Neural crest cell (in vitro differentiated cells): ENCODE data around the gene FCRL2. TPM values are rescaled to one million over a fixed set of nuclear protein-coding genes. Genes with fewer than 3 reads are reported as not detected.

Experiments
- DNase-seq: peaks from one replicate; pipeline ENCODE4 v3.0.0; 2021; ENCODE audit warnings: low read depth, mixed read lengths, low spot score
- H3K27ac Mint-ChIP-seq: one replicate; pipeline ENCODE4 v1.8.0; 2021; ENCODE audit warnings: mild to moderate bottlenecking, mixed read lengths; ENCODE audit not compliant: unreplicated experiment
- H3K27me3 Mint-ChIP-seq: 2 replicates; pipeline ENCODE4 v1.8.0; 2021; ENCODE audit warnings: low read depth, mild to moderate bottlenecking, mixed read lengths
- H3K36me3 Mint-ChIP-seq: 2 replicates; pipeline ENCODE4 v1.8.0; 2021; ENCODE audit warnings: low read depth, mild to moderate bottlenecking, mixed read lengths
- H3K4me1 Mint-ChIP-seq: 2 replicates; pipeline ENCODE4 v1.8.0; 2021; ENCODE audit warnings: mixed read lengths
- H3K4me3 Mint-ChIP-seq: one replicate; pipeline ENCODE4 v1.8.0; 2021; ENCODE audit warnings: mild to moderate bottlenecking, mixed read lengths
- H3K9me3 Mint-ChIP-seq: 2 replicates; pipeline ENCODE4 v1.8.0; 2021; ENCODE audit warnings: mixed read lengths
- CTCF ChIP-seq: fragments of 200-600 bp; sonication (generic); conservative IDR thresholded peaks from 2 replicates; pipeline ENCODE4 v1.5.0; 2021; ENCODE audit warnings: antibody characterized with exemption, mild to moderate bottlenecking
- total RNA-seq: library from RNA; stranded (reverse); gene quantifications from 2 replicates; pipeline ENCODE4 v1.2.1, GENCODE V29; 2021

The FCRL2 gene
- total RNA-seq, 1 donor from 2014 or later: not detected

GRCh38 chr1:157715736-157716135 lies 61.2 kb downstream of the FCRL2 start:
- no peak overlapping the region for H3K4me3 Mint-ChIP-seq

GRCh38 chr1:157711802-157712201 lies 65.1 kb downstream of the FCRL2 start:
- Mint-ChIP-seq H3K9me3 (no peaks in the 10 kb centered on the region), H3K27ac (no peak overlapping the region), H3K4me1 (no peaks in the 10 kb centered on the region), H3K4me3 (no peak overlapping the region), H3K27me3 (peaks cover 20% of the 10 kb centered on the region), H3K36me3 (no peaks in the 10 kb centered on the region)
- no peak for TF ChIP-seq CTCF
- DNase-seq: no peak

More at GRCh38 chr1:157715736-157716135, 61.2 kb downstream of the FCRL2 start:
- H3K36me3 Mint-ChIP-seq: no peaks in the 10 kb centered on the region
- H3K27me3 Mint-ChIP-seq: peaks cover 11% of the 10 kb centered on the region
- DNase-seq: no peak
- H3K4me1 Mint-ChIP-seq: no peaks in the 10 kb centered on the region
- peaks cover 1% of the 10 kb centered on the region for H3K9me3 Mint-ChIP-seq
- no peak for TF ChIP-seq CTCF
- H3K27ac Mint-ChIP-seq: no peak overlapping the region

GRCh38 chr1:157704878-157705277 lies 72.1 kb downstream of the FCRL2 start:
- H3K4me1 Mint-ChIP-seq: no peaks in the 10 kb centered on the region
- peaks cover 26% of the 10 kb centered on the region for H3K27me3 Mint-ChIP-seq
- H3K4me3 Mint-ChIP-seq: no peak overlapping the region
- no peak overlapping the region for H3K27ac Mint-ChIP-seq
- DNase-seq: no peak
- H3K36me3 Mint-ChIP-seq: no peaks in the 10 kb centered on the region
- TF ChIP-seq CTCF: no peak
- H3K9me3 Mint-ChIP-seq: no peaks in the 10 kb centered on the region

- Mint-ChIP-seq H3K9me3 (no peaks in the 10 kb centered on the region), H3K36me3 (no peaks in the 10 kb centered on the region), H3K27me3 (peaks cover 32% of the 10 kb centered on the region), H3K4me3 (no peak overlapping the region), H3K4me1 (no peaks in the 10 kb centered on the region), H3K27ac (no peak overlapping the region)
- no peak for TF ChIP-seq CTCF
- no peak for DNase-seq
Observed at GRCh38 chr1:157703981-157704380, 73.0 kb downstream of the FCRL2 start.

GRCh38 chr1:157702308-157702825 lies 74.6 kb downstream of the FCRL2 start:
- Mint-ChIP-seq H3K36me3 (no peaks in the 10 kb centered on the region), H3K4me3 (no peak overlapping the region), H3K27me3 (peaks cover 39% of the 10 kb centered on the region), H3K27ac (no peak overlapping the region), H3K9me3 (no peaks in the 10 kb centered on the region), H3K4me1 (no peaks in the 10 kb centered on the region)
- no peak for TF ChIP-seq CTCF
- DNase-seq: no peak

GRCh38 chr1:157700732-157701131 lies 76.2 kb downstream of the FCRL2 start, which contains the start of gene FCRL3:
Gene FCRL3 (minus strand): TSS chr1:157700769. CDS start chr1:157700489, 280 bp downstream.
- Mint-ChIP-seq H3K9me3 (no peaks in the 10 kb centered on the region), H3K27ac (no peak within 1 kb of the TSS), H3K4me1 (no peaks in the 10 kb centered on the region), H3K4me3 (no peak within 1 kb of the TSS), H3K27me3 (peaks cover 45% of the 10 kb centered on the region), H3K36me3 (no peaks in the 10 kb centered on the region)
- no peak for DNase-seq
- TF ChIP-seq CTCF: no peak
